H1 (cell line): Measurements from ENCODE around the gene SAE1. TPM values are rescaled to one million over a fixed set of nuclear protein-coding genes. Genes with fewer than 3 reads are reported as not detected.

ENCODE experiments used
- CTCF ChIA-PET: fragments of 300-600 bp; sonication (Branson Sonifier 250); formaldehyde crosslinking; loops from one replicate; lab custom pipeline; 2021; ENCODE audit not compliant: partially characterized antibody; lab: Charles Lee
- POLR2A ChIA-PET: fragments of 300-600 bp; sonication (Branson Sonifier 250); formaldehyde crosslinking; loops from one replicate; lab custom pipeline; 2021; ENCODE audit warnings: inconsistent platforms; ENCODE audit not compliant: partially characterized antibody; lab: Charles Lee
- DNase-seq, 2 experiments: peaks; one replicate each; pipeline versions ENCODE4 v3.0.0 to v3.0.0-alpha.2; 2010 to 2022; ENCODE audit warnings: low spot score in 2 of 2, low read depth in 1 of 2, mixed read lengths in 1 of 2
- FAIRE-seq: peaks from 2 replicates; lab custom pipeline; 2011; peaks lifted over from hg19 to GRCh38; lab: Jason Lieb, UNC
- H2AFZ ChIP-seq: 2 replicates; pipeline ENCODE4 v1.8.1; 2012; ENCODE audit warnings: low read length, inconsistent platforms
- H2AK5ac ChIP-seq: 2 replicates; pipeline ENCODE4 v1.6.1; 2013; ENCODE audit warnings: low read depth, low read length
- H2BK120ac ChIP-seq: replicated peaks from 2 replicates; pipeline ENCODE3; 2013; ENCODE audit warnings: low read depth, low read length, inconsistent platforms
- H2BK12ac ChIP-seq: 2 replicates; pipeline ENCODE4 v1.6.1; 2013; ENCODE audit warnings: low read depth, low read length
- H2BK15ac ChIP-seq: 2 replicates; pipeline ENCODE4 v1.6.1; 2013; ENCODE audit warnings: low read length
- H2BK20ac ChIP-seq: 2 replicates; pipeline ENCODE4 v1.6.1; 2013; ENCODE audit warnings: low read length
- H2BK5ac ChIP-seq: 2 replicates; pipeline ENCODE4 v1.6.1; 2013; ENCODE audit warnings: low read depth, low read length
- H3K14ac ChIP-seq: 2 replicates; pipeline ENCODE4 v1.6.1; 2013; ENCODE audit warnings: inconsistent platforms; ENCODE audit not compliant: insufficient read length
- H3K18ac ChIP-seq: 2 replicates; pipeline ENCODE4 v1.6.1; 2013; ENCODE audit warnings: low read length; ENCODE audit errors: extremely low read depth
- H3K23ac ChIP-seq: 2 replicates; pipeline ENCODE4 v1.6.1; 2013; ENCODE audit warnings: inconsistent platforms; ENCODE audit not compliant: insufficient read length
- H3K23me2 ChIP-seq: 2 replicates; pipeline ENCODE4 v1.6.1; 2013; ENCODE audit warnings: low read depth, low read length
- H3K27ac ChIP-seq: 2 replicates; pipeline ENCODE4 v1.6.1; 2011; ENCODE audit warnings: low read depth, low read length, inconsistent platforms
- H3K27me3 ChIP-seq, 4 experiments: replicated peaks in 1 of 4; 1 replicate in 1 of 4; 2 replicates in 3 of 4; pipeline versions ENCODE4 v1.6.1 to v1.8.1; 2011 to 2013; ENCODE audit warnings: low read length in 3 of 4, mild to moderate bottlenecking in 3 of 4, inconsistent platforms in 2 of 4, mixed read lengths in 2 of 4, moderate library complexity in 1 of 4; ENCODE audit not compliant: control insufficient read depth in 3 of 4, insufficient read depth in 3 of 4; ENCODE audit errors: extremely low read depth in 1 of 4
- H3K36me3 ChIP-seq, 4 experiments: 2 replicates each; pipeline versions ENCODE4 v1.6.1 to v1.8.1; 2011 to 2013; ENCODE audit warnings: mild to moderate bottlenecking in 4 of 4, low read length in 3 of 4, moderate library complexity in 2 of 4, control low read depth in 1 of 4, inconsistent platforms in 1 of 4; ENCODE audit not compliant: insufficient read depth in 4 of 4, control insufficient read depth in 2 of 4
- H3K4ac ChIP-seq: replicated peaks from 2 replicates; pipeline ENCODE3; 2013; ENCODE audit warnings: low read length, low read depth, mixed read lengths, inconsistent platforms; ENCODE audit not compliant: insufficient read length
- H3K4me1 ChIP-seq, 4 experiments: replicated peaks in 1 of 4; 1 replicate in 1 of 4; 2 replicates in 3 of 4; pipeline versions ENCODE4 v1.6.1 to v1.8.1; 2011 to 2013; ENCODE audit warnings: low read length in 3 of 4, inconsistent platforms in 2 of 4, mixed read lengths in 1 of 4; ENCODE audit not compliant: insufficient read depth in 4 of 4, control insufficient read depth in 3 of 4
- H3K4me2 ChIP-seq, 2 experiments: 2 replicates each; pipeline versions ENCODE4 v1.6.1 to v1.8.1; 2011 to 2013; ENCODE audit warnings: low read depth in 2 of 2, low read length in 2 of 2, control low read depth in 1 of 2, inconsistent platforms in 1 of 2, mild to moderate bottlenecking in 1 of 2; ENCODE audit not compliant: insufficient read depth in 1 of 2
- H3K4me3 ChIP-seq, 4 experiments: fragments of 200-600, 300-600 bp in 1 of 4; sonication (generic), shearing (Covaris generic), sonication (Bioruptor Twin) in 1 of 4; 2 replicates each; pipeline versions ENCODE4 v1.5.1 to v1.8.1; 2011 to 2016; ENCODE audit warnings: low read length in 4 of 4, low read depth in 3 of 4, control low read depth in 2 of 4, inconsistent platforms in 2 of 4, mild to moderate bottlenecking in 2 of 4, mixed read lengths in 1 of 4, moderate library complexity in 1 of 4; ENCODE audit not compliant: insufficient read depth in 2 of 4; ENCODE audit errors: extremely low read depth in 1 of 4
- H3K56ac ChIP-seq: replicated peaks from 2 replicates; pipeline ENCODE3; 2013; ENCODE audit warnings: low read depth, mild to moderate bottlenecking, mixed read lengths, low read length, inconsistent platforms; ENCODE audit not compliant: insufficient read length
- H3K79me1 ChIP-seq: 2 replicates; pipeline ENCODE4 v1.6.1; 2013; ENCODE audit warnings: low read depth, low read length, control low read depth
- H3K79me2 ChIP-seq, 2 experiments: 2 replicates each; pipeline versions ENCODE4 v1.6.1 to v1.8.1; 2012 to 2013; ENCODE audit warnings: low read length in 2 of 2, mild to moderate bottlenecking in 2 of 2, inconsistent platforms in 1 of 2; ENCODE audit not compliant: insufficient read depth in 2 of 2, control insufficient read depth in 1 of 2
- H3K9ac ChIP-seq, 4 experiments: replicated peaks in 1 of 4; 1 replicate in 1 of 4; 2 replicates in 3 of 4; pipeline versions ENCODE4 v1.6.1 to v1.8.1; 2011 to 2013; ENCODE audit warnings: low read depth in 3 of 4, low read length in 3 of 4, control low read depth in 2 of 4, mild to moderate bottlenecking in 2 of 4, moderate library complexity in 2 of 4, inconsistent platforms in 1 of 4; ENCODE audit errors: extremely low read depth in 1 of 4
- H3K9me3 ChIP-seq, 2 experiments: 2 replicates each; pipeline versions ENCODE4 v1.6.1 to v1.8.1; 2012 to 2013; ENCODE audit warnings: mild to moderate bottlenecking in 2 of 2, moderate library complexity in 2 of 2, control low read depth in 1 of 2, inconsistent platforms in 1 of 2, low read depth in 1 of 2, low read length in 1 of 2, mixed read lengths in 1 of 2; ENCODE audit not compliant: insufficient read depth in 2 of 2
- H4K20me1 ChIP-seq, 2 experiments: replicated peaks in 1 of 2; 2 replicates each; pipeline versions ENCODE3 to v1.8.1; 2011 to 2013; ENCODE audit warnings: inconsistent platforms in 2 of 2, low read length in 2 of 2, mild to moderate bottlenecking in 1 of 2; ENCODE audit not compliant: insufficient read depth in 2 of 2, control insufficient read depth in 1 of 2
- H4K5ac ChIP-seq: 2 replicates; pipeline ENCODE4 v1.6.1; 2013; ENCODE audit warnings: low read length, low read depth, mixed read lengths, inconsistent platforms; ENCODE audit not compliant: insufficient read length
- H4K8ac ChIP-seq: 2 replicates; pipeline ENCODE4 v1.8.0; 2013; ENCODE audit warnings: mild to moderate bottlenecking, moderate library complexity, low read length, inconsistent platforms; ENCODE audit not compliant: insufficient read depth; ENCODE audit errors: extremely low read depth
- H4K91ac ChIP-seq: replicated peaks from 2 replicates; pipeline ENCODE3; 2013; ENCODE audit warnings: low read length, mixed read lengths, inconsistent platforms; ENCODE audit not compliant: insufficient read length
- RXRA ChIP-seq: IDR thresholded peaks from 2 replicates; pipeline ENCODE4 v1.6.1; 2011; ENCODE audit warnings: low read depth, mild to moderate bottlenecking, low read length, moderate library complexity; ENCODE audit not compliant: insufficient read depth
- WGBS, 2 experiments: shearing (Covaris generic) in 1 of 2; methylation state at CpG; one replicate each; pipeline versions ENCODE4 v1.1.6 to v1.1.7; 2013 to 2015; ENCODE audit warnings: low lambda C conversion rate in 2 of 2, mixed read lengths in 2 of 2, inconsistent platforms in 1 of 2, low coverage in 1 of 2, missing lambda C conversion rate in 1 of 2; ENCODE audit not compliant: insufficient replicate concordance in 2 of 2, insufficient coverage in 1 of 2, insufficient read length in 1 of 2; ENCODE audit errors: extremely low coverage in 1 of 2, missing lambda C conversion rate in 1 of 2; 5-methylcytosine and 5-hydroxymethylcytosine counted together
- polyA plus RNA-seq, 7 experiments: library from polyadenylated mRNA; depleted of rRNA in 3 of 7; stranded (reverse) in 5 of 7; unstranded in 2 of 7; fragments of >200 nt in 5 of 7; fragments of 200-250 nt in 2 of 7; gene quantifications; 1 replicate in 5 of 7; 2 replicates in 1 of 7; 4 replicates in 1 of 7; pipeline versions ENCODE4 v1.2.1 to v1.2.3, GENCODE V29; 2011 to 2013; ENCODE audit warnings: missing spikeins in 2 of 7, mixed read lengths in 2 of 7
- total RNA-seq: library from RNA; stranded (reverse); fragmentation: NEBNext Ultra II Directional; extraction: Animal tissue kit (Norgen Biotek cat#: 25700); gene quantifications from 2 replicates; pipeline ENCODE4 v1.2.1, GENCODE V29; 2021

SAE1 gene
- total and polyA plus RNA-seq, 2 of the 8 experiments (the other 6 are each of a cell fraction or from before 2014, with no cell fraction given) = 213 to 268 TPM

GRCh38 chr19:47086280-47086679 is 44.4 kb upstream of the SAE1 start:
- no peaks in the 10 kb centered on the region; a peak in 1 of 7 replicates for H3K27me3 ChIP-seq
- no peaks in the 10 kb centered on the region for H3K4me1 ChIP-seq
- TF ChIP-seq RXRA = no peak
- TF ChIP-seq, all 59 proteins: peak for 0
- Histone ChIP-seq H2BK20ac (no peak overlapping the region), H3K79me2 (no peaks in the 10 kb centered on the region), H3K14ac (no peak overlapping the region), H2BK15ac (no peak overlapping the region), H3K4ac (no peak overlapping the region), H3K23me2 (no peaks in the 10 kb centered on the region), H4K91ac (no peak overlapping the region), H3K23ac (no peak overlapping the region), H3K18ac (no peak overlapping the region), H3K79me1 (no peaks in the 10 kb centered on the region), H2BK12ac (no peak overlapping the region), H3K56ac (no peak overlapping the region), H2BK120ac (no peak overlapping the region), H2BK5ac (no peak overlapping the region), H3K4me2 (no peak overlapping the region), H4K5ac (no peak overlapping the region), H3K4me3 (no peak overlapping the region), H4K8ac (no peak overlapping the region; the same call in 1 of the 2 replicates), H2AFZ (no peak overlapping the region), H2AK5ac (no peak overlapping the region), H3K9ac (no peak overlapping the region), H4K20me1 (peaks cover 11 to 13% of the 10 kb centered on the region in 2 experiments), H3K27ac (no peak overlapping the region), H3K9me3 (no peaks in the 10 kb centered on the region), H3K36me3 (peaks cover 30 to 81% (median 62%) of the 10 kb centered on the region in 4 experiments)
- POLR2A ChIA-PET = interaction anchor here (1.5 to 3.6 kb wide), 2 partner anchors 10 to 25 kb away, joined by 4 to 16 read pairs; no protein-coding TSS in a partner anchor
- DNase-seq = no peak
- CTCF ChIA-PET = interaction anchor here (1.2 kb wide), 1 partner anchor 37 kb away, joined by 5 read pairs; no protein-coding TSS in a partner anchor
- no peak for FAIRE-seq
- 93% methylated on average over 17 of the region's 17 CpGs; no CpG with 5 or more reads in 1 of the 2 experiments for WGBS, 2 experiments
